Astrocyte (in vitro differentiated cells and primary cell): ENCODE measurements around the gene YIPF5.

Experiments used
- CTCF ChIP-seq: IDR thresholded peaks from 2 replicates; pipeline ENCODE4 v1.5.1; 2011; ENCODE audit warnings: low read depth, mild to moderate bottlenecking, inconsistent platforms, low read length, moderate library complexity; ENCODE audit not compliant: insufficient read depth
- EZH2 ChIP-seq: IDR thresholded peaks from 2 replicates; pipeline ENCODE4 v1.6.1; 2012; ENCODE audit warnings: mild to moderate bottlenecking, low read length, inconsistent platforms; ENCODE audit not compliant: insufficient read depth

GRCh38 chr5:144170276-144171024 is at the start of gene YIPF5, which contains the start of gene KCTD16:
- no peak for TF ChIP-seq CTCF
- no peak for TF ChIP-seq EZH2
